IPS-NIHi11 (cell line): ENCODE results near the gene RIT1.
A peak's percentile ranks its signal among the peaks of the same experiment; 100 is the strongest.

Experiments
- DNase-seq: peaks from one replicate; pipeline ENCODE4 v3.0.0; 2012; ENCODE audit warnings: mixed read lengths, low spot score

RIT1 gene, protein sequence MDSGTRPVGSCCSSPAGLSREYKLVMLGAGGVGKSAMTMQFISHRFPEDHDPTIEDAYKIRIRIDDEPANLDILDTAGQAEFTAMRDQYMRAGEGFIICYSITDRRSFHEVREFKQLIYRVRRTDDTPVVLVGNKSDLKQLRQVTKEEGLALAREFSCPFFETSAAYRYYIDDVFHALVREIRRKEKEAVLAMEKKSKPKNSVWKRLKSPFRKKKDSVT

DNA sequence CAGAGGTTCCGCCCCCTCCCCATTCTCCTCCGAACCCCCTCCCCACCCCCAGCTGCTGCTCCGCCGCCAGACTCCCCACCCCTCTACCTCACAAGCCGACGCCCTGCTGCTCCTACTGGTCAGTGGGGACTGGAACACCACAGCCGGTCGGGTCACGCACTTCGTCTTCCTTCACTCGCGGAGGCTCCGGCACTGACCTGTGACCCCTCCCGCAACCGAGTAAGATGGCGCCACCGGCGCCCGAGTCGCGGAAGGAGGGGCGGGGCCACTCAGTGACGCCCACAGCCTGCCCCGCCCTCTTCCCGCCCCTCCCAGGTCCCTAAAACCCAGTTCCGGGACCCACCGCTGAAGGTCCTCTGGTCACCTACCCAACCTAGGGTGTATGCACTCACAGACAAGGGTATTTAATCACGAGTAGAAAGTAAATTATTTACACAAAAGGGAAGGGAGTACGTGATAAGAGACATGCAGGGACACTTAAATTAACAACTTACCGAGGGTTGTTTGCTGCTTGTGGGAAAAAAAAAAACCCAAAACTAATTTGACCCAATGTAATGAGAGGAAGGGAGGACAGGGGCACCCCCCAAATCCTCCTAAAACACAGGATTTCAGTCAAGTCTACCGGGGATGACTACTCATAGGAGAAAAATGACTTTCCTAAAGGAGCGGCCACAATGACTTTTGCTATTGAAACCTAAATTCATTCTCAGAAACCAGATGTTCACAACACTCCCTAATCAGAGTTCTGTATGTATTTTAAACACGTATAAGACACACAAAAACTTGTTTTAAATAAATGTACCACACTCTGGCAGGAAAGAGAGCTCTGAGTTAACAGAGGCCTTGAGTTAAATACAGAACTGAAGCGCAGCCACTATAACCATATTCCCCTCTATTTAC lies at the start of gene RIT1:
RIT1 (minus strand) TSS at position 194 of the 900 bp plus-strand sequence. CDS start 588 bp downstream, outside the sequence.
- peak; percentile 94 for DNase-seq

- no peak for DNase-seq
These were observed 49.1 kb upstream of the RIT1 start for GRCh38 chr1:155960081-155960745.

- DNase-seq: no peak
These were observed 46.3 kb upstream of the RIT1 start for GRCh38 chr1:155957411-155957915.

DNA sequence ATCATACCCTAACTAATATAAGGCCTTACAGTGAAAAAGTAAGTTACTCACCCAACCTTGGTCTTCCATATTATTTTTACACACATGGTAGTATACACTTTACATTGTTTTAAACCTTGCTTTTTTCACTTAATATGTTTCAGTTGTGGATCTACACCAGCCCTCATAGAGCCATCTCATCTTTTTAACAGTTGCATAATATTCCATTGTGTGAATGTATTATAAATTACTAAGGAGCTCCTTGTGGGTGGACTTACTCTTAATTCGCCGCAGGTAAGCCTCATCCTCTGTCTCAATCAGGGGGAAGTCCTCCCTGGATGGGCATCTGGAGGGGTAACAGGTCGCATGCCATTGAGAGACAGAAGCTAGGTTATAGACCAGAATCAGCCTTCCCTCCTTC lies 43.5 kb upstream of the RIT1 start:
- DNase-seq: no peak

DNA sequence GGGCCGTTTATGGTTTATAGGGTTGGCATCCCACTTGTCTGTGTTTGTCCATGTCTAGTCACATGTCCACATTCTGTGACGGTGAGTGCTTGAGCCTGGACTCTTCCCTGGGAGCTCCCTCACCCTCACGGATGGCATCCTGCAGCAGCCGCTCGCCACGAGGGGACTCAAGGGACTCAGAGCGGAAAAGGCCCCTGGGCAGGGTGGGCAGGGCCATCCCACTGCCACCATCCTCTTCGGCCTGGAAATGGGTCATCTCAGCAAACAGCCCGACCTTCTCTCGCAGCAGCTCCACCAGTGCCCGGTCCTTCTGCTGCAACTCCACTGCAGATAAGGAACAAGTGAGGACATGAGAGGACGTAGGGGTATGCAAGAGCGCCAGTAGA lies 41.3 kb upstream of the RIT1 start:
- DNase-seq: no peak

DNA sequence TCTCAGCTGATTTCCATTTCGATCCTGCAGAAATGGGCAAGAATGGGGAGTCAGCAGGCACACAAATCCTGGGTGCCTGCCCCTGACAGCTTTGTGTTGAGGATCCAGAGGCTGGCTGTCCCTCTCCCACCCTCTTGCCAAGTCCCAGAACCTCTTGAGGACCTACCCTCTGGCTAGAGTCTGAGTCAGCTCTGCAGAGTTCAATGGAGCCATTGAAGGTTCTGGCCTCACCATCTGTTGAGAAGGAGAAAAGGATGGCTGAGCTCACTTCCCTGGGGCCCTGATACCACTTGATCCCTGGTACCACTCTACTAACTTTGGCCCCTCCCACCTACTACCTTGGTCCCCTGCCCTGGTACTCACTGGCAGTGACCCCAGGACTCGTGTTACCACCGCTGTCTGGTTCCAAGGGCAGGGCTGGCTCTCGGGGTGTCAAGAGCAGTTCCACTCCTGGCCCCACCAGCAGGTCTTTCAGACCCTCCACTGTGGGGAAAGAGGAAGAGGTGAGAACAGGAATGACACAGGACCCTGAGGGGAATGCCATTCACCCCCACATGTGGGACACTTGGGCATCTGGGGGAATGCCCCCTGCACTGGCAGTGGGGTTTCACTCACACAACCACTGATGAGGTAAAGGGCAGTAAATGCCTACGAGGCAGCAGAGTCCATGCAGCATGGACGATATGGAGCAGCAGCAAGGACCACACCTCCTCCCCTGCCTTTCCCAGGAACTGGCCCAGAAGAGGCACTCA lies 40.8 kb upstream of the RIT1 start:
- DNase-seq: no peak

DNA sequence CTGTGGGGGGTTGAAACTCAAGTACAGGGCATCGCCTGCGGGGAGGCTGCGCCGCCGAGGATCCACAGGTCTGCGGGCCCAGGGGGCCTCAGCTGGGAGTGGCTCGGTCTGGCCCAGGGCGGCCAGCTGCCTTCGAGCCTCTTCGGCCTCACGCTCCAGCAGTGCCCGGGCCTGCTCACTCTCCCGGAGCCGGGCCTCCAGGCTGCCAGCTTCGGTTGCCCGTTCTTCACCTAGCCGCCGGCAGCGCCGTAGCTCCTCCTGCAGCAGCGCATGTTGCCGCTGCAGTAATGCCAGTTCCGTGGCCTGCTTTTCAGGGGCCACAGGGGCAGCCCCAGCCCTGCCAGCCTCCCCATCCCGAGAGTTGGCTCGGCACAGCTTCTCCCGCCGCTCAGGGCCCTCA lies 39.7 kb upstream of the RIT1 start:
- DNase-seq: no peak

- DNase-seq: no peak
These were observed 36.6 kb upstream of the RIT1 start for GRCh38 chr1:155947741-155948140.

DNA sequence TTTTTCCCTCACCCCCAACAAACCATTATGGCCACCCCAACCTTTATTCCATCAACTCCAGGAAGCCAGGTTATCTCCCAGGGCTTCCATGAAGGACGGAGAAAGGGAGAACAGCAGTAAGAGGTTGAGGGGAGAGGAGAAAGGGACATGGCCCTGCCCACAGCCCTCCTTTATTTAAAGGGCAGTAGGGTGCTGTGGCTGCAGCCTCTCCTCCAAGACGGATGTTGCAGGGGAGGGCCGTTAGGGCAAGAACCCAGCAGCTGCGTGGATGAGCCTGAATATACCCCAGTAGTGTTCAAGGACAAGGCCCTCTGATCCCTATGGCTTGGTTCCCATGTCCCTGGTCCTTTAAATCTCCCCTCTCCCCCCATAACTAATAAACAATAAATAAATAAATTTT lies 36.1 kb upstream of the RIT1 start:
- no peak for DNase-seq

- no peak for DNase-seq
These were observed 35.6 kb upstream of the RIT1 start for GRCh38 chr1:155946633-155947219.

DNA sequence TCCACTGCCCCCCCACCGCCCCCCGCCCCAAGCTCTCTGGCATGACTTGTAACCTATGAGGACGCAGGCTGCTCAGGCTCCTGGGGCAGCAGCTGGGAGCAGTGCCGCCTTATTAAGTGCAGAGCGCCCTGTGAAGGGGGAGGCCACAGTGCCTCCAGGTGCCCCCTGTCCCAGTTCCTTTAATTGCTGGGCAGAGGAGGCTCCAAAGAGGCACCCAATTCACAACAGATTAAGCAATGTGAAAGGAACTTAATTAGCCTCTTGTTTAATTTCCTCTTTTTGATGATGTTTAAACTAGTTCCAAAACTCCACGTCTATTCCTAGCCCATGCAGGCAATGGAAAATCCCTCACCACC lies 33.3 kb upstream of the RIT1 start:
- DNase-seq: no peak

GRCh38 chr1:155942578-155943141 lies 31.5 kb upstream of the RIT1 start:
- no peak for DNase-seq

DNA sequence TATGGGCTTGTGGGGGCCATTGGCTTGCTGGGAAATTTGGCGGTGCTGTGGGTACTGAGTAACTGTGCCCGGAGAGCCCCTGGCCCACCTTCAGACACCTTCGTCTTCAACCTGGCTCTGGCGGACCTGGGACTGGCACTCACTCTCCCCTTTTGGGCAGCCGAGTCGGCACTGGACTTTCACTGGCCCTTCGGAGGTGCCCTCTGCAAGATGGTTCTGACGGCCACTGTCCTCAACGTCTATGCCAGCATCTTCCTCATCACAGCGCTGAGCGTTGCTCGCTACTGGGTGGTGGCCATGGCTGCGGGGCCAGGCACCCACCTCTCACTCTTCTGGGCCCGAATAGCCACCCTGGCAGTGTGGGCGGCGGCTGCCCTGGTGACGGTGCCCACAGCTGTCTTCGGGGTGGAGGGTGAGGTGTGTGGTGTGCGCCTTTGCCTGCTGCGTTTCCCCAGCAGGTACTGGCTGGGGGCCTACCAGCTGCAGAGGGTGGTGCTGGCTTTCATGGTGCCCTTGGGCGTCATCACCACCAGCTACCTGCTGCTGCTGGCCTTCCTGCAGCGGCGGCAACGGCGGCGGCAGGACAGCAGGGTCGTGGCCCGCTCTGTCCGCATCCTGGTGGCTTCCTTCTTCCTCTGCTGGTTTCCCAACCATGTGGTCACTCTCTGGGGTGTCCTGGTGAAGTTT lies 30.8 kb upstream of the RIT1 start:
- DNase-seq: no peak

DNA sequence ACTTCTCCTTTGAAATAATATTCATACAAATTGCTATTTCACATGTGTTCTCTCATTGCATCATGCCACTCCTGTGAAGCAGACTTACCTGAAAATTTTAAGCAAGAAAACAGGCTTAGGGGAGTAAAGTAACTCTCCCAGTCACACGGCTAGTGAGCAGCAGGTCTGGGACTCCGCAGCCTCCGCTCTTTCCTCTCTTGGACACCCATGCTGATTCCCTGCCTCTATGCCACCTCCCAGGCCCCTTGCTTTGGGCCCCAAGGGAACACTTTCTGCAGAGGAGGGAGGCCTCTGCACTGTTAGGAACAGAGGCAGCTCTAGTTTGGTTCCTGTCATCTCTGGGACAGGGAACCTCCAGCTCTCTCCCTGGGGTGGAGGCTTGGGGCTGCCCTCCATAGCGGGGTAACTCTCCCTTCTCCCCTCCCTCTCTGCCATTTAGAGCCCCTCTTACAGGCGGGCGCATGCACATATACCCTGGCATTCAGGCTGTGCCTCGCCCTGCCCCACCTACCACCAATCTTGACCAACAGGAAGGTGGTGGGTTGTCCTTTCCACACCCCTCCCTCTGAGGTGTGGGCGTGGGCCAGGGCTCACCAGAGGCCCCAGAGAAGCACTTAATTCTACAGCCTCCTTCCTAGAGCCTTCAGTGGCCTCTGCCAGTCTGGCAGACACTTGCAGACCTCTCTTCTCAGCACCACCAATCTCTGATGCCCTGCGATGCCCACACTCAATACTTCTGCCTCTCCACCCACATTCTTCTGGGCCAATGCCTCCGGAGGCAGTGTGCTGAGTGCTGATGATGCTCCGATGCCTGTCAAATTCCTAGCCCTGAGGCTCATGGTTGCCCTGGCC lies 30.1 kb upstream of the RIT1 start, which contains the start of gene RXFP4:
RXFP4 (plus strand) TSS at position 646 of the 852 bp plus-strand sequence; CDS start at position 718, 72 bp downstream.
- peak; percentile 58 for DNase-seq

DNA sequence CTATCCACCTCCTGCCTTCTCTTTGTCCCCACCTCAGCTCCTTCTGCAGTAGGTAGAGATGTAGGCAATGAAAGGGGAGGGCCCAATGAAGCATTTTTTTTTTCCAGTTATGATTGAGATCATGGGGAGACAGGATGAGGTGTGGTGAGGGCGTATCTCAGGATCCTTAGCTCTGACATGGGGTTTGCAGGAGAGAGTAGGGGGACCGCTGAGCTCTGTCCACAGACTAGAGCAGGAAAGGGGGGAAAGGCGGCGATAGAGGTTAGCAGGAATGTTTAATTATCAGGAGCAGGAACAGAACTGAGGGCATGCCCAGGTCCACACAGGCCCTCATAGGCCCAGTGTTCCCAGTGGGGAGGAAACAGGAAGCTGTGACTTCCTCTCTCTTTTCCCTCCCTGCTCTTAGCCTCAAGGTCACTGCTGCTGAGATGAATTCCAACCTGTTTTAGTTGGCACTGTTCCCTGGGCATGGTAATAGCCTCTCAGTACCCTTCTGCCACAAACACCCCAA lies 29.4 kb upstream of the RIT1 start:
- DNase-seq: no peak

DNA sequence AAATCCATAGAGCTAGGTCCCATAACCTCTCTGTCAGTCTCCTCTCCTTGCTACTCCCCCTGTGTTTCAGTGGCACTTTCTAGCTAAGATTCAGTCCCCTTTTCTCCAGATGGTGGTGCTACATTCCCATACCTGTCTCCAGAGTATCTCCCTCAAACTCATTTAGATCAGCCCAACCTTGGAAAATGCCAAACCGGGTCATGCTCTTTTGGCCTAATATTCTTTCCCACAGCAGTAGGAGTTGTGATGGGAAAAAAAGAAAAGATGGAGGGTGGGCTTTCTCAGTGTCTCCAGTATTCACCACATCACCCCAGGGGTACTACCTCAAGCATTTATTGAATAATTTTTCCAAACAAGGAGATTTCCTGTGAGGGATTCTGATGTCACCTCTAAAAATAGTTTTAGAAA lies 27.1 kb upstream of the RIT1 start:
- peak; percentile 67 for DNase-seq

DNA sequence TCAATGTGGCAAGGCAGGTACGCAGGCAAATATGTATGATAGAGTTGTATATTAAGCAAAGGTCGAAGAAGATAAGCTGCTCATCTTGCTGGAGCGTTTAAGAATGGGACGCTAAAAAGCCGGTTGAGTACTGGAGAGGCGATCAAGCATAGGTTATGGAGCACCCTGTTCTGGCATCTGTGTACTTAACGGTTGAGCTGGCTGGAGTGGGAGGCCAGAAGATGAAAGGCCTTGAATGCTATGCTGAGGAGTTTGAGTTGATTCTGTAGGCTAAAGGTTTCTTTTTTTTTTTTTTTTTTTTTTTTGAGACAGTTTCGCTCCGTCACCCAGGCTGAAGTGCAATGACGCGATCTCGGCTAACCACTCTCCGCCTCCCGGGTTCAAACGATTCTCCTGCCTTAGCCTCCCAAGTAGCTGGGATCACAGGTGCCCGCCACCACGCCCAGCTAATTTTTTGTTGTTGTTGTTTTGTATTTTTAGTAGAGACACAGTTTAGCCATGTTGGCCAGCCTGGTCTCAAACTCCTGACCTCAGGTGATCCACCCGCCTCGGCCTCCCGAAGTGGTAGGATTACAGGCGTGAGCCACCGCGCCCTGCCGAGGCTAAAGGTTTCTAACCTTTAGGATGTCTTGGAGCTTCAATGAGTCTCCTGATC lies 23.9 kb upstream of the RIT1 start:
- no peak for DNase-seq

- DNase-seq: peak; percentile 93
These were observed 23.2 kb upstream of the RIT1 start, which contains the start of gene KHDC4 for GRCh38 chr1:155934097-155934935. Gene KHDC4, minus strand, starts transcription at chr1:155934413. Its CDS starts 40 bp downstream, at chr1:155934373.
